B cell (primary cell): ENCODE data around the gene IST1. TPM values are rescaled to one million over a fixed set of nuclear protein-coding genes. Genes with fewer than 3 reads are reported as not detected.
A peak's percentile ranks its signal among the peaks of the same experiment; 100 is the strongest.

Experiments used
- ATAC-seq: fragments of 200-7000 bp; cut with Tn5 transposase; one replicate; pipeline ENCODE4 v1.10.0; 2021; ENCODE audit warnings: low read depth, mild to moderate bottlenecking, moderate number of reproducible peaks, moderate library complexity
- CTCF ChIA-PET: fragments of 350-600 bp; sonication (Branson Sonifier 250); formaldehyde crosslinking; loops from one replicate; lab custom pipeline; 2021; ENCODE audit warnings: antibody characterized with exemption, inconsistent platforms; lab: Charles Lee
- POLR2A ChIA-PET: fragments of 350-600 bp; sonication (Branson Sonifier 250); formaldehyde crosslinking; loops from one replicate; lab custom pipeline; 2021; ENCODE audit warnings: antibody characterized with exemption; lab: Charles Lee
- DNase-seq: peaks from one replicate; pipeline ENCODE4 v3.0.0; 2013
- H2AFZ ChIP-seq: 2 replicates; pipeline ENCODE4 v1.6.1; 2012; ENCODE audit warnings: mild to moderate bottlenecking, low read depth, low read length; ENCODE audit not compliant: insufficient read depth, poor library complexity, severe bottlenecking
- H3K27ac ChIP-seq, 2 donors: 1 replicate in 1 of 2; 2 replicates in 1 of 2; pipeline ENCODE4 v1.5.1; 2012 to 2013; ENCODE audit warnings: low read length in 2 of 2, mild to moderate bottlenecking in 2 of 2, moderate library complexity in 1 of 2
- H3K27me3 ChIP-seq, 4 experiments: fragments of 200-600 bp in 1 of 4; sonication (generic) in 1 of 4; replicated peaks in 1 of 4; 1 replicate in 2 of 4; 2 replicates in 2 of 4; pipeline versions ENCODE4 v1.6.1 to v1.7.0; 2013 to 2016; ENCODE audit warnings: low read length in 3 of 4, mild to moderate bottlenecking in 2 of 4, mixed read lengths in 1 of 4, moderate library complexity in 1 of 4; ENCODE audit not compliant: insufficient read depth in 4 of 4, control insufficient read depth in 3 of 4; ENCODE audit errors: control extremely low read depth in 1 of 4
- H3K36me3 ChIP-seq, 2 experiments: replicated peaks in 1 of 2; 1 replicate in 1 of 2; 2 replicates in 1 of 2; pipeline versions ENCODE4 v1.6.1 to v1.7.1; 2013; ENCODE audit warnings: low read length in 1 of 2; ENCODE audit not compliant: insufficient read depth in 2 of 2, control insufficient read depth in 1 of 2; ENCODE audit errors: control extremely low read depth in 1 of 2, extremely low read depth in 1 of 2
- H3K4me1 ChIP-seq, 2 donors: fragments of 200-600 bp in 1 of 2; sonication (generic) in 1 of 2; 1 replicate in 1 of 2; 2 replicates in 1 of 2; pipeline versions ENCODE4 v1.5.1 to v1.6.1; 2013 to 2017; ENCODE audit warnings: low read length in 2 of 2; ENCODE audit not compliant: control insufficient read depth in 2 of 2, insufficient read depth in 2 of 2
- H3K4me2 ChIP-seq: replicated peaks from 2 replicates; pipeline ENCODE3; 2012; ENCODE audit warnings: mild to moderate bottlenecking, low read depth, low read length; ENCODE audit not compliant: poor library complexity, severe bottlenecking
- H3K4me3 ChIP-seq, 5 experiments: fragments of 200-600 bp in 1 of 5; sonication (generic) in 1 of 5; 1 replicate in 3 of 5; 2 replicates in 2 of 5; pipeline versions ENCODE4 v1.5.1 to v1.7.0; 2011 to 2016; ENCODE audit warnings: low read length in 4 of 5, mild to moderate bottlenecking in 4 of 5, low read depth in 2 of 5, control low read depth in 1 of 5, moderate library complexity in 1 of 5; ENCODE audit not compliant: insufficient read depth in 1 of 5; ENCODE audit errors: control extremely low read depth in 1 of 5, extremely low read depth in 1 of 5
- H3K79me2 ChIP-seq: fragments of 200-600 bp; sonication (generic); one replicate; pipeline ENCODE4 v1.6.0; 2016; ENCODE audit warnings: low read length; ENCODE audit not compliant: control insufficient read depth, insufficient read depth
- H3K9ac ChIP-seq: fragments of 200-600 bp; sonication (generic); 2 replicates; pipeline ENCODE4 v1.6.1; 2017; ENCODE audit warnings: mild to moderate bottlenecking, low read length, moderate library complexity
- H3K9me3 ChIP-seq, 3 donors: one replicate each; pipeline versions ENCODE4 v1.6.1 to v1.7.1; 2013; ENCODE audit warnings: low read length in 2 of 3; ENCODE audit not compliant: control insufficient read depth in 2 of 3, insufficient read depth in 1 of 3; ENCODE audit errors: control extremely low read depth in 1 of 3
- H4K20me1 ChIP-seq: 2 replicates; pipeline ENCODE4 v1.6.0; 2012; ENCODE audit warnings: mild to moderate bottlenecking, low read length; ENCODE audit not compliant: insufficient read depth, control insufficient read depth, poor library complexity, severe bottlenecking
- H3K27ac Mint-ChIP-seq: one replicate; pipeline ENCODE4 v1.8.0; 2021; ENCODE audit warnings: mixed read lengths
- H3K27me3 Mint-ChIP-seq: one replicate; pipeline ENCODE4 v1.8.0; 2021; ENCODE audit warnings: mixed read lengths
- H3K4me1 Mint-ChIP-seq: one replicate; pipeline ENCODE4 v1.8.0; 2021; ENCODE audit warnings: mixed read lengths
- H3K4me3 Mint-ChIP-seq: one replicate; pipeline ENCODE4 v1.8.0; 2021; ENCODE audit warnings: mixed read lengths
- H3K9me3 Mint-ChIP-seq: one replicate; pipeline ENCODE4 v1.8.0; 2022; ENCODE audit warnings: mixed read lengths; ENCODE audit not compliant: insufficient read depth
- EZH2 ChIP-seq: IDR thresholded peaks from 2 replicates; pipeline ENCODE4 v1.6.1; 2012; ENCODE audit warnings: borderline replicate concordance, low read depth, mild to moderate bottlenecking, moderate library complexity, low read length; ENCODE audit not compliant: insufficient read depth, poor library complexity, severe bottlenecking
- WGBS: methylation state at CpG from one replicate; pipeline ENCODE4 v1.1.5; 2013; ENCODE audit warnings: missing lambda C conversion rate; ENCODE audit not compliant: insufficient coverage; 5-methylcytosine and 5-hydroxymethylcytosine counted together
- intact Hi-C: fragments of 100-400 bp; cut with micrococcal nuclease; formaldehyde crosslinking; loops from one replicate; pipeline ENCODE4 v1.10.0; 2022
- polyA plus RNA-seq: library from polyadenylated mRNA; depleted of rRNA; stranded (reverse); fragments of >200 nt; gene quantifications from 2 replicates; pipeline ENCODE4 v1.2.3, GENCODE V29; 2012
- total RNA-seq, 2 donors: library from RNA; stranded (reverse); fragments of 120-200 nt in 1 of 2; gene quantifications; 1 replicate in 1 of 2; 2 replicates in 1 of 2; pipeline versions ENCODE4 v1.2.3 to v1.2.4, GENCODE V29; 2013 to 2022
- TF ChIP-seq, protein P1 (sequence below): fragments of 200-600 bp; IDR thresholded peaks from one replicate; pipeline ENCODE4 v1.8.0; 2022; ENCODE audit warnings: antibody characterized with exemption, mild to moderate bottlenecking

IST1 gene
- total and polyA plus RNA-seq, 2 donors (not counting 1 experiment from before 2014, with no cell fraction given), result 182 to 268 TPM

DNA sequence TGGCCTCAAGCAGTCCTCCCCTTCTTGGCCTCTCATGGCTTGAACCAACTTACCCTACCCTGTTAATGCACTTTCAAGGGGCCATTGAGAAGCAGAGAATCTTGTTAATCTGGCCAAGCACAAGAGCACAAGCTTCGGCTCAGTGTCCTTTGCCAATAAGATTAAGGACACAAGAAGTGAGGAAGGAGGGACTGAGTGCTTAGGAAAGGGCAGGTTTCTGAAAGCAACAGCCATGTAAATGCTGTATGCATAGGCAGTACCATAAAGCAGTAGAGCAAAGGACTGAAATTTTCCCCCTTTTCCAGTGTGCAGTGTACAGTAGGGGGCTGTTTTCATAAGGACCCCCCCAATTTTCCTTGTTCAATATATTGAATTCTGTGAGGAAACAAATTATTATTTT lies 37.7 kb downstream of the IST1 start:
- Histone ChIP-seq H3K27me3 (no peaks in the 10 kb centered on the region), H3K36me3 (peaks cover 14 to 35% of the 10 kb centered on the region in 2 experiments), H3K79me2 (no peaks in the 10 kb centered on the region), H3K9ac (no peak overlapping the region), H3K4me1 (no peaks in the 10 kb centered on the region), H3K27ac (no peak overlapping the region), H3K4me2 (no peak overlapping the region), H3K4me3 (no peak overlapping the region), H3K9me3 (peaks cover 0 to 1% (median 0%) of the 10 kb centered on the region in 3 donors), H4K20me1 (peaks cover 32% of the 10 kb centered on the region), H2AFZ (no peak overlapping the region)
- H3K4me3 Mint-ChIP-seq, result no peak overlapping the region
- H3K27ac Mint-ChIP-seq, result no peak overlapping the region
- no peak for DNase-seq
- TF ChIP-seq EZH2, result no peak
- TF ChIP-seq, protein P1, sequence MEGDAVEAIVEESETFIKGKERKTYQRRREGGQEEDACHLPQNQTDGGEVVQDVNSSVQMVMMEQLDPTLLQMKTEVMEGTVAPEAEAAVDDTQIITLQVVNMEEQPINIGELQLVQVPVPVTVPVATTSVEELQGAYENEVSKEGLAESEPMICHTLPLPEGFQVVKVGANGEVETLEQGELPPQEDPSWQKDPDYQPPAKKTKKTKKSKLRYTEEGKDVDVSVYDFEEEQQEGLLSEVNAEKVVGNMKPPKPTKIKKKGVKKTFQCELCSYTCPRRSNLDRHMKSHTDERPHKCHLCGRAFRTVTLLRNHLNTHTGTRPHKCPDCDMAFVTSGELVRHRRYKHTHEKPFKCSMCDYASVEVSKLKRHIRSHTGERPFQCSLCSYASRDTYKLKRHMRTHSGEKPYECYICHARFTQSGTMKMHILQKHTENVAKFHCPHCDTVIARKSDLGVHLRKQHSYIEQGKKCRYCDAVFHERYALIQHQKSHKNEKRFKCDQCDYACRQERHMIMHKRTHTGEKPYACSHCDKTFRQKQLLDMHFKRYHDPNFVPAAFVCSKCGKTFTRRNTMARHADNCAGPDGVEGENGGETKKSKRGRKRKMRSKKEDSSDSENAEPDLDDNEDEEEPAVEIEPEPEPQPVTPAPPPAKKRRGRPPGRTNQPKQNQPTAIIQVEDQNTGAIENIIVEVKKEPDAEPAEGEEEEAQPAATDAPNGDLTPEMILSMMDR, result no peak
- intact Hi-C loops, result no loop called here
- no peak for ATAC-seq
- CTCF ChIA-PET, result no interaction called here
- no peaks in the 10 kb centered on the region for H3K27me3 Mint-ChIP-seq
- POLR2A ChIA-PET, result interaction anchor here (0.6 kb wide), 1 partner anchor 36 kb away, joined by 3 read pairs; no protein-coding TSS in a partner anchor
- peaks cover 13% of the 10 kb centered on the region for H3K4me1 Mint-ChIP-seq
- 88% methylated on average over 1 of the region's 1 CpG for WGBS
- H3K9me3 Mint-ChIP-seq, result peaks cover 2% of the 10 kb centered on the region

DNA sequence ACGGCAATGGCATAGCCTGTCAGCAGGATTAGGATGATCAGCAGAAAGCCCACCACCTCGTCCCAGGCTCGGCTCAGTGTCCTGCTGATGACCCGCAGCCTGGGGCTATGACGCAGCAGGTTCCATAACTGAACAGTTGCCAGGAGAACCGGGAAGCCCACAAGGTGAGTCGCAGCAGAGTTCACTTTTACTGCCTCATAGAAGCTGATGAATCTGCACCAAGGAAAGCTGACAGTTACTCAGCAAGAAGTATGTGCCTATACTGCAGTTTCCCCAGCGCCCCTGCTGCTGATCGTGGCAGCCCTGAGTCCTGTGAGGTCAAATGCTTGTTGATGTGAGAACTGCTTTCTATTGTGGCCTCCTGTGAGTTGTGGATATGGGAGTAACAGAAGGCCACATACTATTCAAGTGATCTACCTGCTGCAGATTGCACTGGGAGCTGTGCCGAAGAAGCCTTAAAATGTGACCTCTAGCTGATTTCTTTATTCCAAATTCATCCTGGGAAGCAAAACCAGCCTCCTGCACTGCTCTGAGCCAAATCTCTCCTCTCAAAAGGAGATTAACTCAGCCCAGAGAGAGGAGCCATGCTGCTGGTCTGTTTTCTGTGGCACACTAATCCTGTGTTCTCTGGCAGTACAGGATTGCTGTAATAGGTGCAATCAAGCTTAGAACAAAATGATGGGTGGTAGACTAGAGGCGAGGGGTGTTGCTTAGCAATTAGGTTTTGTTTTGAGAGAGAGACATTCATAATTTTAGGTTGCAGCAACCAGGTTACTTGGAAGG lies 38.8 kb downstream of the IST1 start:
- no peak overlapping the region for H3K9ac ChIP-seq
- TF ChIP-seq, protein P1, result no peak
- TF ChIP-seq EZH2, result no peak
- Mint-ChIP-seq H3K4me1 (peaks cover 13% of the 10 kb centered on the region), H3K9me3 (peaks cover 2% of the 10 kb centered on the region), H3K4me3 (no peak overlapping the region), H3K27me3 (no peaks in the 10 kb centered on the region), H3K27ac (peak overlapping the region; percentile 26)
- intact Hi-C loops, result no loop called here
- ATAC-seq (no peak), DNase-seq (no peak)
- H3K36me3 ChIP-seq, result peaks cover 10 to 25% of the 10 kb centered on the region in 2 experiments
- no peaks in the 10 kb centered on the region for H3K79me2 ChIP-seq
- H2AFZ ChIP-seq, result no peak overlapping the region
- ChIA-PET POLR2A (no interaction called here), CTCF (no interaction called here)
- H3K4me1 ChIP-seq, result no peaks in the 10 kb centered on the region
- H4K20me1 ChIP-seq, result peaks cover 22% of the 10 kb centered on the region
- H3K4me2 ChIP-seq, result no peak overlapping the region
- 91% methylated on average over 11 of the region's 11 CpGs for WGBS
- H3K27me3 ChIP-seq, result no peaks in the 10 kb centered on the region
- H3K27ac ChIP-seq, result peak overlapping the region in 1 of 2 donors; percentile 7
- no peak overlapping the region for H3K4me3 ChIP-seq
- peaks cover 0 to 12% (median 9%) of the 10 kb centered on the region in 3 donors for H3K9me3 ChIP-seq
